ENCODE results near the gene SORCS3.

- TF ChIP-seq CTCF (IDR thresholded peaks at IDR 0.05; ENCODE audit: low read depth, low read length, missing input control) = no peak
- TF ChIP-seq RAD21 (IDR thresholded peaks at IDR 0.05) = no peak
- TF ChIP-seq TAF1 (conservative IDR thresholded peaks at IDR 0.05) = no peak
- TF ChIP-seq ATF3 (IDR thresholded peaks at IDR 0.05) = no peak
- no peak for TF ChIP-seq YY1 (IDR thresholded peaks at IDR 0.05)
- TF ChIP-seq JUND (IDR thresholded peaks at IDR 0.05) = no peak
- no peak for TF ChIP-seq MAX (IDR thresholded peaks at IDR 0.05)
Observed at GRCh38 chr10:104774234-104774633, 133.1 kb downstream of the SORCS3 start.
